ENCODE data around the gene TAGLN3. TPM values are rescaled to one million over a fixed set of nuclear protein-coding genes. Genes with fewer than 3 reads are reported as not detected.

Gene TAGLN3
- total and polyA plus RNA-seq, 2 of the 13 experiments (the other 11 are each of a cell fraction or from before 2014, with no cell fraction given), result 0.51 to 0.91 TPM

- TF ChIP-seq, protein P1, sequence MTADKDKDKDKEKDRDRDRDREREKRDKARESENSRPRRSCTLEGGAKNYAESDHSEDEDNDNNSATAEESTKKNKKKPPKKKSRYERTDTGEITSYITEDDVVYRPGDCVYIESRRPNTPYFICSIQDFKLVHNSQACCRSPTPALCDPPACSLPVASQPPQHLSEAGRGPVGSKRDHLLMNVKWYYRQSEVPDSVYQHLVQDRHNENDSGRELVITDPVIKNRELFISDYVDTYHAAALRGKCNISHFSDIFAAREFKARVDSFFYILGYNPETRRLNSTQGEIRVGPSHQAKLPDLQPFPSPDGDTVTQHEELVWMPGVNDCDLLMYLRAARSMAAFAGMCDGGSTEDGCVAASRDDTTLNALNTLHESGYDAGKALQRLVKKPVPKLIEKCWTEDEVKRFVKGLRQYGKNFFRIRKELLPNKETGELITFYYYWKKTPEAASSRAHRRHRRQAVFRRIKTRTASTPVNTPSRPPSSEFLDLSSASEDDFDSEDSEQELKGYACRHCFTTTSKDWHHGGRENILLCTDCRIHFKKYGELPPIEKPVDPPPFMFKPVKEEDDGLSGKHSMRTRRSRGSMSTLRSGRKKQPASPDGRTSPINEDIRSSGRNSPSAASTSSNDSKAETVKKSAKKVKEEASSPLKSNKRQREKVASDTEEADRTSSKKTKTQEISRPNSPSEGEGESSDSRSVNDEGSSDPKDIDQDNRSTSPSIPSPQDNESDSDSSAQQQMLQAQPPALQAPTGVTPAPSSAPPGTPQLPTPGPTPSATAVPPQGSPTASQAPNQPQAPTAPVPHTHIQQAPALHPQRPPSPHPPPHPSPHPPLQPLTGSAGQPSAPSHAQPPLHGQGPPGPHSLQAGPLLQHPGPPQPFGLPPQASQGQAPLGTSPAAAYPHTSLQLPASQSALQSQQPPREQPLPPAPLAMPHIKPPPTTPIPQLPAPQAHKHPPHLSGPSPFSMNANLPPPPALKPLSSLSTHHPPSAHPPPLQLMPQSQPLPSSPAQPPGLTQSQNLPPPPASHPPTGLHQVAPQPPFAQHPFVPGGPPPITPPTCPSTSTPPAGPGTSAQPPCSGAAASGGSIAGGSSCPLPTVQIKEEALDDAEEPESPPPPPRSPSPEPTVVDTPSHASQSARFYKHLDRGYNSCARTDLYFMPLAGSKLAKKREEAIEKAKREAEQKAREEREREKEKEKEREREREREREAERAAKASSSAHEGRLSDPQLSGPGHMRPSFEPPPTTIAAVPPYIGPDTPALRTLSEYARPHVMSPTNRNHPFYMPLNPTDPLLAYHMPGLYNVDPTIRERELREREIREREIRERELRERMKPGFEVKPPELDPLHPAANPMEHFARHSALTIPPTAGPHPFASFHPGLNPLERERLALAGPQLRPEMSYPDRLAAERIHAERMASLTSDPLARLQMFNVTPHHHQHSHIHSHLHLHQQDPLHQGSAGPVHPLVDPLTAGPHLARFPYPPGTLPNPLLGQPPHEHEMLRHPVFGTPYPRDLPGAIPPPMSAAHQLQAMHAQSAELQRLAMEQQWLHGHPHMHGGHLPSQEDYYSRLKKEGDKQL (CRISPR knock-in tag; IDR thresholded peaks at IDR 0.05; ENCODE audit: low read depth), result no peak; the same call in 1 of the 2 replicates
- TF ChIP-seq, protein P2, sequence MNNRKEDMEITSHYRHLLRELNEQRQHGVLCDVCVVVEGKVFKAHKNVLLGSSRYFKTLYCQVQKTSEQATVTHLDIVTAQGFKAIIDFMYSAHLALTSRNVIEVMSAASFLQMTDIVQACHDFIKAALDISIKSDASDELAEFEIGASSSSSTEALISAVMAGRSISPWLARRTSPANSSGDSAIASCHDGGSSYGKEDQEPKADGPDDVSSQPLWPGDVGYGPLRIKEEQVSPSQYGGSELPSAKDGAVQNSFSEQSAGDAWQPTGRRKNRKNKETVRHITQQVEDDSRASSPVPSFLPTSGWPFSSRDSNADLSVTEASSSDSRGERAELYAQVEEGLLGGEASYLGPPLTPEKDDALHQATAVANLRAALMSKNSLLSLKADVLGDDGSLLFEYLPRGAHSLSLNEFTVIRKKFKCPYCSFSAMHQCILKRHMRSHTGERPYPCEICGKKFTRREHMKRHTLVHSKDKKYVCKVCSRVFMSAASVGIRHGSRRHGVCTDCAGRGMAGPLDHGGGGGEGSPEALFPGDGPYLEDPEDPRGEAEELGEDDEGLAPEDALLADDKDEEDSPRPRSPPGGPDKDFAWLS (CRISPR knock-in tag; IDR thresholded peaks at IDR 0.05; ENCODE audit: borderline replicate concordance), result no peak
- TF ChIP-seq ETV6 (CRISPR knock-in tag; conservative IDR thresholded peaks at IDR 0.05) (no peak), BHLHE40 (IDR thresholded peaks at IDR 0.05; ENCODE audit: low read length) (no peak), ZNF24 (IDR thresholded peaks at IDR 0.05) (no peak), ZNF3 (CRISPR knock-in tag; IDR thresholded peaks at IDR 0.05) (no peak), ZMYM4 (CRISPR knock-in tag; IDR thresholded peaks at IDR 0.05) (peak; percentile 97), PRPF4 (IDR thresholded peaks at IDR 0.05; ENCODE audit: low read depth, low read length, poor library complexity, severe bottlenecking) (no peak), SKI (IDR thresholded peaks at IDR 0.05; ENCODE audit: partially characterized antibody) (no peak), ZNF484 (CRISPR knock-in tag; IDR thresholded peaks at IDR 0.05; ENCODE audit: borderline replicate concordance, low read depth) (no peak), MEIS2 (CRISPR knock-in tag; IDR thresholded peaks at IDR 0.05) (peak; percentile 70), STAT5B (CRISPR knock-in tag; IDR thresholded peaks at IDR 0.05) (no peak), CEBPG (CRISPR knock-in tag; IDR thresholded peaks at IDR 0.05) (peak; percentile 71), NONO (IDR thresholded peaks at IDR 0.05) (no peak), NONO (CRISPR knock-in tag; conservative IDR thresholded peaks at IDR 0.05) (peak; percentile 84), CTCF (CRISPR knock-in tag; IDR thresholded peaks at IDR 0.05) (no peak)
- TF ChIP-seq, protein P3, sequence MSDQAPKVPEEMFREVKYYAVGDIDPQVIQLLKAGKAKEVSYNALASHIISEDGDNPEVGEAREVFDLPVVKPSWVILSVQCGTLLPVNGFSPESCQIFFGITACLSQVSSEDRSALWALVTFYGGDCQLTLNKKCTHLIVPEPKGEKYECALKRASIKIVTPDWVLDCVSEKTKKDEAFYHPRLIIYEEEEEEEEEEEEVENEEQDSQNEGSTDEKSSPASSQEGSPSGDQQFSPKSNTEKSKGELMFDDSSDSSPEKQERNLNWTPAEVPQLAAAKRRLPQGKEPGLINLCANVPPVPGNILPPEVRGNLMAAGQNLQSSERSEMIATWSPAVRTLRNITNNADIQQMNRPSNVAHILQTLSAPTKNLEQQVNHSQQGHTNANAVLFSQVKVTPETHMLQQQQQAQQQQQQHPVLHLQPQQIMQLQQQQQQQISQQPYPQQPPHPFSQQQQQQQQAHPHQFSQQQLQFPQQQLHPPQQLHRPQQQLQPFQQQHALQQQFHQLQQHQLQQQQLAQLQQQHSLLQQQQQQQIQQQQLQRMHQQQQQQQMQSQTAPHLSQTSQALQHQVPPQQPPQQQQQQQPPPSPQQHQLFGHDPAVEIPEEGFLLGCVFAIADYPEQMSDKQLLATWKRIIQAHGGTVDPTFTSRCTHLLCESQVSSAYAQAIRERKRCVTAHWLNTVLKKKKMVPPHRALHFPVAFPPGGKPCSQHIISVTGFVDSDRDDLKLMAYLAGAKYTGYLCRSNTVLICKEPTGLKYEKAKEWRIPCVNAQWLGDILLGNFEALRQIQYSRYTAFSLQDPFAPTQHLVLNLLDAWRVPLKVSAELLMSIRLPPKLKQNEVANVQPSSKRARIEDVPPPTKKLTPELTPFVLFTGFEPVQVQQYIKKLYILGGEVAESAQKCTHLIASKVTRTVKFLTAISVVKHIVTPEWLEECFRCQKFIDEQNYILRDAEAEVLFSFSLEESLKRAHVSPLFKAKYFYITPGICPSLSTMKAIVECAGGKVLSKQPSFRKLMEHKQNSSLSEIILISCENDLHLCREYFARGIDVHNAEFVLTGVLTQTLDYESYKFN (CRISPR knock-in tag; conservative IDR thresholded peaks at IDR 0.05), result no peak
Observed at GRCh38 chr3:111978583-111979433, 19.9 kb upstream of the TAGLN3 start, which contains the start of gene ABHD10 (continued).
